Brain microvascular endothelial cell (primary cell): ENCODE data around the gene PRIMPOL.
"Not testable (repeated sequence)": the region's sequence is repeated elsewhere in the genome, so short reads cannot be mapped to it uniquely, and the experiment has no call there.

Experiments
- DNase-seq: peaks from one replicate; pipeline ENCODE4 v3.0.0-alpha.2; 2020
- H3K27ac ChIP-seq: fragments of 250-450 bp; sonication (Bioruptor Pico); 2 replicates; pipeline ENCODE4 v1.5.1; 2020; ENCODE audit warnings: mild to moderate bottlenecking, moderate library complexity
- H3K27me3 ChIP-seq: fragments of 250-450 bp; sonication (Bioruptor Pico); replicated peaks from 2 replicates; pipeline ENCODE4 v1.5.1; 2020; ENCODE audit warnings: mild to moderate bottlenecking
- H3K36me3 ChIP-seq: fragments of 250-450 bp; sonication (Bioruptor Pico); replicated peaks from 2 replicates; pipeline ENCODE4 v1.5.1; 2020; ENCODE audit warnings: mild to moderate bottlenecking
- H3K4me3 ChIP-seq: 2 replicates; pipeline ENCODE4 v1.5.1; 2011; ENCODE audit warnings: low read depth, mild to moderate bottlenecking, control low read depth, low read length, moderate library complexity
- CTCF ChIP-seq: IDR thresholded peaks from 2 replicates; pipeline ENCODE4 v1.5.1; 2011; ENCODE audit warnings: low read depth, mild to moderate bottlenecking, moderate library complexity, low read length, control low read depth, inconsistent platforms; ENCODE audit errors: missing control alignments
- in situ Hi-C: cut with HindIII; loops from 2 replicates; pipeline ENCODE4 v1.10.0; 2017; ENCODE audit warnings: low sequenced_read_pairs, low pct_ligation_motif_present

PRIMPOL gene

GRCh38 chr4:184733654-184734524 lies 84.4 kb downstream of the PRIMPOL start, which contains the start of gene CENPU:
CENPU (minus strand) TSS chr4:184734096; CDS start chr4:184734062, 34 bp downstream.
- in situ Hi-C loops, result no loop called here
- peak; percentile 97 for DNase-seq
- Histone ChIP-seq H3K36me3 (no peaks in the 10 kb centered on the region), H3K27me3 (no peaks in the 10 kb centered on the region), H3K4me3 (peak within 1 kb of the TSS; percentile 94), H3K27ac (peak within 1 kb of the TSS; percentile 30)
- no peak for TF ChIP-seq CTCF

DNA sequence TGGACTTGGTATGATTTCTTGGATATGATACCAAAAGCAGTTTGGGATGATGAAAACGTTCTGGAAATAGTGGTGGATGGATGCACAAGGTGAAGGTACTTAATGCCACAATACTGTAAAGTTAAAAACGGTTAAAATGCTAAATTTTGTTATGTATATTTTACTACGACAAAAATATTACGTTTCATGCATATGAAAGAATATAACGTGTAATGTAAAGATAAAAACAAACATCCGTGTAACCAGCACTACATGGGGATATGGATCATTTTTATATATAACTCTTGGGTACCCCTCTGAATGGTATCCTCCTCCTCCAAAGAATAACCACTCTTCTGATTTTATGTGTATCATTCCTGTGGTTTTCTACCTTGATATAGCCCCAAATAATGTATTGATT lies 85.2 kb downstream of the PRIMPOL start:
- Histone ChIP-seq H3K36me3 (no peaks in the 10 kb centered on the region), H3K27ac (no peak overlapping the region), H3K27me3 (no peaks in the 10 kb centered on the region), H3K4me3 (no peak overlapping the region)
- in situ Hi-C loops, result no loop called here
- no peak for TF ChIP-seq CTCF
- no peak for DNase-seq

GRCh38 chr4:184739575-184739974 lies 90.0 kb downstream of the PRIMPOL start:
- H3K36me3 ChIP-seq, in situ Hi-C loops, H3K27me3 ChIP-seq, DNase-seq, H3K27ac ChIP-seq, H3K4me3 ChIP-seq: not testable (repeated sequence)

DNA sequence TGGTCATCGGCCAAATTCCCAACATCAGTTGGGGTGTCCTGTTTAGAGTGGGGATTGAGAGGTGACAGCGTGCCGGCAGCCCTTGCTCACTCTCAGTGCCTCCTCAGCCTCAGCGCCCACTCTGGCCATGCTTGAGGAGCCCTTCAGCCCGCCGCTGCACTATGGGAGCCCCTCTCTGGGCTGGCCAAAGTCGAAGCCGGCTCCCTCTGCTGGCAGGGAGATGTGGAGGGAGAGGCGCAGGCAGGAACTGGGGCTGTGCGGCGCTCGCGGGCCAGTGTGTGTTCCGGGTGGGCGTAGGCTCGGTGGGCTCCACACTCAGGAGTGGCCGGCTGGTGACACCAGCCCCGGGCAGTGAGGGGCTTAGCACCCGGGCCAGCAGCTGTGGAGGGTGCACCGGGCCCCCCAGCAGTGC lies 91.4 kb downstream of the PRIMPOL start:
- Histone ChIP-seq H3K36me3 (no peaks in the 10 kb centered on the region), H3K27ac (no peak overlapping the region), H3K27me3 (no peaks in the 10 kb centered on the region), H3K4me3 (no peak overlapping the region)
- no peak for DNase-seq
- in situ Hi-C loops, result no loop called here
- TF ChIP-seq CTCF, result no peak

- H3K27me3 ChIP-seq, in situ Hi-C loops, DNase-seq, H3K36me3 ChIP-seq, H3K27ac ChIP-seq, H3K4me3 ChIP-seq: not testable (repeated sequence)
These were observed 92.1 kb downstream of the PRIMPOL start for GRCh38 chr4:184741651-184742050.

- no peak for TF ChIP-seq CTCF
- H3K27me3 ChIP-seq, result no peaks in the 10 kb centered on the region
- no peak overlapping the region for H3K27ac ChIP-seq
- no peaks in the 10 kb centered on the region for H3K36me3 ChIP-seq
- no peak overlapping the region for H3K4me3 ChIP-seq
- no peak for DNase-seq
- in situ Hi-C loops, result no loop called here
These were observed 94.1 kb downstream of the PRIMPOL start for GRCh38 chr4:184743650-184744049.

GRCh38 chr4:184744236-184744635 lies 94.7 kb downstream of the PRIMPOL start:
- no peaks in the 10 kb centered on the region for H3K27me3 ChIP-seq
- no peak for TF ChIP-seq CTCF
- no peak overlapping the region for H3K4me3 ChIP-seq
- no peak overlapping the region for H3K27ac ChIP-seq
- in situ Hi-C loops, result no loop called here
- DNase-seq, result no peak
- H3K36me3 ChIP-seq, result no peaks in the 10 kb centered on the region
